ENCODE data around the gene SRBD1. TPM values are rescaled to one million over a fixed set of nuclear protein-coding genes. Genes with fewer than 3 reads are reported as not detected.
"Not testable (repeated sequence)": the region's sequence is repeated elsewhere in the genome, so short reads cannot be mapped to it uniquely, and the experiment has no call there.

Gene SRBD1
- total and polyA plus RNA-seq, 2 experiments from 2014 or later: 8.1 to 19.2 TPM

- Histone ChIP-seq H4K20me1 (ENCODE audit: insufficient read depth) (no peaks in the 10 kb centered on the region), H3F3A (ENCODE audit: insufficient read depth) (peaks cover 24% of the 10 kb centered on the region), H3K27ac (no peak overlapping the region), H3K79me2 (ENCODE audit: insufficient read depth) (no peaks in the 10 kb centered on the region), H3K4me3 (no peak overlapping the region), H3K27me3 (replicated peaks; ENCODE audit: insufficient read depth) (no peaks in the 10 kb centered on the region), H3K4me2 (ENCODE audit: unreplicated experiment) (no peak overlapping the region), H2AFZ (no peak overlapping the region), H3K4me1 (ENCODE audit: insufficient read depth) (peaks cover 40% of the 10 kb centered on the region), H3K9ac (no peak overlapping the region), H3K9me2 (ENCODE audit: insufficient read depth) (no peaks in the 10 kb centered on the region), H3K36me3 (ENCODE audit: low read depth) (0 out of 2 replicates have a peak, but pooled peaks cover 4% of the 10 kb centered on the region), H3K9me3 (ENCODE audit: low read depth) (no peaks in the 10 kb centered on the region)
- no peak for TF ChIP-seq EZH2 (IDR thresholded peaks at IDR 0.05; ENCODE audit: insufficient read depth, poor library complexity, severe bottlenecking)
- no peak for TF ChIP-seq EZH2phosphoT487 (IDR thresholded peaks at IDR 0.05; ENCODE audit: insufficient read depth, low read depth)
- DNase-seq: no peak
- in situ Hi-C loops (cut with MboI): no loop called here
- 97 to 100% methylated on average over 2 of the region's 2 CpGs for WGBS, 2 experiments (ENCODE audit: low coverage in 1 of 2, low lambda C conversion rate in 2 of 2, missing lambda C conversion rate in 2 of 2)
Measured at GRCh38 chr2:45436456-45436855, 174.6 kb downstream of the SRBD1 start.

- peak; percentile 76 for DNase-seq
- peak overlapping the region; percentile 39 for H3K4me2 ChIP-seq (ENCODE audit: unreplicated experiment)
- H3K4me1 ChIP-seq (ENCODE audit: insufficient read depth): peaks cover 36% of the 10 kb centered on the region
- no peak overlapping the region for H2AFZ ChIP-seq
- 0 out of 2 replicates have a peak, but pooled peaks cover 4% of the 10 kb centered on the region for H3K36me3 ChIP-seq (ENCODE audit: low read depth)
- H3K9me3 ChIP-seq (ENCODE audit: low read depth): no peaks in the 10 kb centered on the region
- H3K27ac ChIP-seq: peak overlapping the region; percentile 49
- H3K27me3 ChIP-seq (replicated peaks; ENCODE audit: insufficient read depth): no peaks in the 10 kb centered on the region
- in situ Hi-C loops (cut with MboI): no loop called here
- H4K20me1 ChIP-seq (ENCODE audit: insufficient read depth): no peaks in the 10 kb centered on the region
- H3K9ac ChIP-seq: no peak overlapping the region
- TF ChIP-seq EZH2phosphoT487 (IDR thresholded peaks at IDR 0.05; ENCODE audit: insufficient read depth, low read depth) (no peak), EZH2 (IDR thresholded peaks at IDR 0.05; ENCODE audit: insufficient read depth, poor library complexity, severe bottlenecking) (no peak)
- no peak overlapping the region; the same call in 1 of the 2 replicates for H3K4me3 ChIP-seq
- 53 to 54% methylated on average over 3 of the region's 3 CpGs for WGBS, 2 experiments (ENCODE audit: low coverage in 1 of 2, low lambda C conversion rate in 2 of 2, missing lambda C conversion rate in 2 of 2)
- H3K79me2 ChIP-seq (ENCODE audit: insufficient read depth): no peaks in the 10 kb centered on the region
- no peaks in the 10 kb centered on the region for H3K9me2 ChIP-seq (ENCODE audit: insufficient read depth)
- H3F3A ChIP-seq (ENCODE audit: insufficient read depth): peaks cover 24% of the 10 kb centered on the region
Measured at GRCh38 chr2:45435316-45435715, 175.8 kb downstream of the SRBD1 start.

GRCh38 chr2:45433363-45433762 is 177.7 kb downstream of the SRBD1 start:
- DNase-seq: no peak
- Histone ChIP-seq H3K9me3 (ENCODE audit: low read depth) (no peaks in the 10 kb centered on the region), H4K20me1 (ENCODE audit: insufficient read depth) (no peaks in the 10 kb centered on the region), H3K27me3 (replicated peaks; ENCODE audit: insufficient read depth) (no peaks in the 10 kb centered on the region), H2AFZ (no peak overlapping the region), H3K4me1 (ENCODE audit: insufficient read depth) (peaks cover 27% of the 10 kb centered on the region), H3K9me2 (ENCODE audit: insufficient read depth) (no peaks in the 10 kb centered on the region), H3F3A (ENCODE audit: insufficient read depth) (peaks cover 24% of the 10 kb centered on the region), H3K9ac (no peak overlapping the region), H3K79me2 (ENCODE audit: insufficient read depth) (no peaks in the 10 kb centered on the region), H3K4me3 (no peak overlapping the region), H3K27ac (no peak overlapping the region), H3K4me2 (ENCODE audit: unreplicated experiment) (no peak overlapping the region), H3K36me3 (ENCODE audit: low read depth) (0 out of 2 replicates have a peak, but pooled peaks cover 4% of the 10 kb centered on the region)
- in situ Hi-C loops (cut with MboI): no loop called here
- WGBS, 2 experiments (ENCODE audit: low coverage in 1 of 2, low lambda C conversion rate in 2 of 2, missing lambda C conversion rate in 2 of 2): 77 to 86% methylated on average over 4 of the region's 4 CpGs
- TF ChIP-seq EZH2phosphoT487 (IDR thresholded peaks at IDR 0.05; ENCODE audit: insufficient read depth, low read depth): no peak
- no peak for TF ChIP-seq EZH2 (IDR thresholded peaks at IDR 0.05; ENCODE audit: insufficient read depth, poor library complexity, severe bottlenecking)

- H3K36me3 ChIP-seq (ENCODE audit: low read depth): no peaks in the 10 kb centered on the region
- H2AFZ ChIP-seq: no peak overlapping the region
- H4K20me1 ChIP-seq (ENCODE audit: insufficient read depth): no peaks in the 10 kb centered on the region
- WGBS, 2 experiments (ENCODE audit: low coverage in 1 of 2, low lambda C conversion rate in 2 of 2, missing lambda C conversion rate in 2 of 2): 65 to 89% methylated on average over 1 of the region's 1 CpG
- no peaks in the 10 kb centered on the region for H3K79me2 ChIP-seq (ENCODE audit: insufficient read depth)
- H3K9ac ChIP-seq: no peak overlapping the region
- H3K27ac ChIP-seq: no peak overlapping the region
- peak; percentile 43 for DNase-seq
- peaks cover 24% of the 10 kb centered on the region for H3F3A ChIP-seq (ENCODE audit: insufficient read depth)
- no peak overlapping the region for H3K4me2 ChIP-seq (ENCODE audit: unreplicated experiment)
- in situ Hi-C loops (cut with MboI): no loop called here
- H3K9me3 ChIP-seq (ENCODE audit: low read depth): no peaks in the 10 kb centered on the region
- no peaks in the 10 kb centered on the region for H3K9me2 ChIP-seq (ENCODE audit: insufficient read depth)
- no peak for TF ChIP-seq EZH2 (IDR thresholded peaks at IDR 0.05; ENCODE audit: insufficient read depth, poor library complexity, severe bottlenecking)
- TF ChIP-seq EZH2phosphoT487 (IDR thresholded peaks at IDR 0.05; ENCODE audit: insufficient read depth, low read depth): no peak
- H3K27me3 ChIP-seq (replicated peaks; ENCODE audit: insufficient read depth): no peaks in the 10 kb centered on the region
- H3K4me3 ChIP-seq: no peak overlapping the region
- H3K4me1 ChIP-seq (ENCODE audit: insufficient read depth): peaks cover 27% of the 10 kb centered on the region
Measured at GRCh38 chr2:45432406-45432805, 178.7 kb downstream of the SRBD1 start.

GRCh38 chr2:45426025-45426424 is 185.0 kb downstream of the SRBD1 start:
- H3K27me3 ChIP-seq (replicated peaks; ENCODE audit: insufficient read depth); H3K9me3 ChIP-seq (ENCODE audit: low read depth); H3F3A ChIP-seq (ENCODE audit: insufficient read depth); H3K27ac ChIP-seq; H3K4me1 ChIP-seq (ENCODE audit: insufficient read depth); H3K4me2 ChIP-seq (ENCODE audit: unreplicated experiment); H3K9me2 ChIP-seq (ENCODE audit: insufficient read depth); H2AFZ ChIP-seq; DNase-seq; H4K20me1 ChIP-seq (ENCODE audit: insufficient read depth); H3K36me3 ChIP-seq (ENCODE audit: low read depth); H3K9ac ChIP-seq; H3K79me2 ChIP-seq (ENCODE audit: insufficient read depth); H3K4me3 ChIP-seq; in situ Hi-C loops (cut with MboI): not testable (repeated sequence)
- 95 to 100% methylated on average over 4 of the region's 4 CpGs for WGBS, 2 experiments (ENCODE audit: low coverage in 1 of 2, low lambda C conversion rate in 2 of 2, missing lambda C conversion rate in 2 of 2)
